H1 (cell line): Measurements from ENCODE around the gene ALDOA. TPM values are rescaled to one million over a fixed set of nuclear protein-coding genes. Genes with fewer than 3 reads are reported as not detected.

Experiments
- CTCF ChIA-PET: fragments of 300-600 bp; sonication (Branson Sonifier 250); formaldehyde crosslinking; loops from one replicate; lab custom pipeline; 2021; ENCODE audit not compliant: partially characterized antibody; lab: Charles Lee
- POLR2A ChIA-PET: fragments of 300-600 bp; sonication (Branson Sonifier 250); formaldehyde crosslinking; loops from one replicate; lab custom pipeline; 2021; ENCODE audit warnings: inconsistent platforms; ENCODE audit not compliant: partially characterized antibody; lab: Charles Lee
- DNase-seq, 2 experiments: peaks; one replicate each; pipeline versions ENCODE4 v3.0.0 to v3.0.0-alpha.2; 2010 to 2022; ENCODE audit warnings: low spot score in 2 of 2, low read depth in 1 of 2, mixed read lengths in 1 of 2
- FAIRE-seq: peaks from 2 replicates; lab custom pipeline; 2011; peaks lifted over from hg19 to GRCh38; lab: Jason Lieb, UNC
- H2AFZ ChIP-seq: 2 replicates; pipeline ENCODE4 v1.8.1; 2012; ENCODE audit warnings: low read length, inconsistent platforms
- H2AK5ac ChIP-seq: 2 replicates; pipeline ENCODE4 v1.6.1; 2013; ENCODE audit warnings: low read depth, low read length
- H2BK120ac ChIP-seq: replicated peaks from 2 replicates; pipeline ENCODE3; 2013; ENCODE audit warnings: low read depth, low read length, inconsistent platforms
- H2BK12ac ChIP-seq: 2 replicates; pipeline ENCODE4 v1.6.1; 2013; ENCODE audit warnings: low read depth, low read length
- H2BK15ac ChIP-seq: 2 replicates; pipeline ENCODE4 v1.6.1; 2013; ENCODE audit warnings: low read length
- H2BK20ac ChIP-seq: 2 replicates; pipeline ENCODE4 v1.6.1; 2013; ENCODE audit warnings: low read length
- H2BK5ac ChIP-seq: 2 replicates; pipeline ENCODE4 v1.6.1; 2013; ENCODE audit warnings: low read depth, low read length
- H3K14ac ChIP-seq: 2 replicates; pipeline ENCODE4 v1.6.1; 2013; ENCODE audit warnings: inconsistent platforms; ENCODE audit not compliant: insufficient read length
- H3K18ac ChIP-seq: 2 replicates; pipeline ENCODE4 v1.6.1; 2013; ENCODE audit warnings: low read length; ENCODE audit errors: extremely low read depth
- H3K23ac ChIP-seq: 2 replicates; pipeline ENCODE4 v1.6.1; 2013; ENCODE audit warnings: inconsistent platforms; ENCODE audit not compliant: insufficient read length
- H3K23me2 ChIP-seq: 2 replicates; pipeline ENCODE4 v1.6.1; 2013; ENCODE audit warnings: low read depth, low read length
- H3K27ac ChIP-seq: 2 replicates; pipeline ENCODE4 v1.6.1; 2011; ENCODE audit warnings: low read depth, low read length, inconsistent platforms
- H3K27me3 ChIP-seq, 4 experiments: replicated peaks in 1 of 4; 1 replicate in 1 of 4; 2 replicates in 3 of 4; pipeline versions ENCODE4 v1.6.1 to v1.8.1; 2011 to 2013; ENCODE audit warnings: low read length in 3 of 4, mild to moderate bottlenecking in 3 of 4, inconsistent platforms in 2 of 4, mixed read lengths in 2 of 4, moderate library complexity in 1 of 4; ENCODE audit not compliant: control insufficient read depth in 3 of 4, insufficient read depth in 3 of 4; ENCODE audit errors: extremely low read depth in 1 of 4
- H3K36me3 ChIP-seq, 4 experiments: 2 replicates each; pipeline versions ENCODE4 v1.6.1 to v1.8.1; 2011 to 2013; ENCODE audit warnings: mild to moderate bottlenecking in 4 of 4, low read length in 3 of 4, moderate library complexity in 2 of 4, control low read depth in 1 of 4, inconsistent platforms in 1 of 4; ENCODE audit not compliant: insufficient read depth in 4 of 4, control insufficient read depth in 2 of 4
- H3K4ac ChIP-seq: replicated peaks from 2 replicates; pipeline ENCODE3; 2013; ENCODE audit warnings: low read length, low read depth, mixed read lengths, inconsistent platforms; ENCODE audit not compliant: insufficient read length
- H3K4me1 ChIP-seq, 4 experiments: replicated peaks in 1 of 4; 1 replicate in 1 of 4; 2 replicates in 3 of 4; pipeline versions ENCODE4 v1.6.1 to v1.8.1; 2011 to 2013; ENCODE audit warnings: low read length in 3 of 4, inconsistent platforms in 2 of 4, mixed read lengths in 1 of 4; ENCODE audit not compliant: insufficient read depth in 4 of 4, control insufficient read depth in 3 of 4
- H3K4me2 ChIP-seq, 2 experiments: 2 replicates each; pipeline versions ENCODE4 v1.6.1 to v1.8.1; 2011 to 2013; ENCODE audit warnings: low read depth in 2 of 2, low read length in 2 of 2, control low read depth in 1 of 2, inconsistent platforms in 1 of 2, mild to moderate bottlenecking in 1 of 2; ENCODE audit not compliant: insufficient read depth in 1 of 2
- H3K4me3 ChIP-seq, 4 experiments: fragments of 200-600, 300-600 bp in 1 of 4; sonication (generic), shearing (Covaris generic), sonication (Bioruptor Twin) in 1 of 4; 2 replicates each; pipeline versions ENCODE4 v1.5.1 to v1.8.1; 2011 to 2016; ENCODE audit warnings: low read length in 4 of 4, low read depth in 3 of 4, control low read depth in 2 of 4, inconsistent platforms in 2 of 4, mild to moderate bottlenecking in 2 of 4, mixed read lengths in 1 of 4, moderate library complexity in 1 of 4; ENCODE audit not compliant: insufficient read depth in 2 of 4; ENCODE audit errors: extremely low read depth in 1 of 4
- H3K56ac ChIP-seq: replicated peaks from 2 replicates; pipeline ENCODE3; 2013; ENCODE audit warnings: low read depth, mild to moderate bottlenecking, mixed read lengths, low read length, inconsistent platforms; ENCODE audit not compliant: insufficient read length
- H3K79me1 ChIP-seq: 2 replicates; pipeline ENCODE4 v1.6.1; 2013; ENCODE audit warnings: low read depth, low read length, control low read depth
- H3K79me2 ChIP-seq, 2 experiments: 2 replicates each; pipeline versions ENCODE4 v1.6.1 to v1.8.1; 2012 to 2013; ENCODE audit warnings: low read length in 2 of 2, mild to moderate bottlenecking in 2 of 2, inconsistent platforms in 1 of 2; ENCODE audit not compliant: insufficient read depth in 2 of 2, control insufficient read depth in 1 of 2
- H3K9ac ChIP-seq, 4 experiments: replicated peaks in 1 of 4; 1 replicate in 1 of 4; 2 replicates in 3 of 4; pipeline versions ENCODE4 v1.6.1 to v1.8.1; 2011 to 2013; ENCODE audit warnings: low read depth in 3 of 4, low read length in 3 of 4, control low read depth in 2 of 4, mild to moderate bottlenecking in 2 of 4, moderate library complexity in 2 of 4, inconsistent platforms in 1 of 4; ENCODE audit errors: extremely low read depth in 1 of 4
- H3K9me3 ChIP-seq, 2 experiments: 2 replicates each; pipeline versions ENCODE4 v1.6.1 to v1.8.1; 2012 to 2013; ENCODE audit warnings: mild to moderate bottlenecking in 2 of 2, moderate library complexity in 2 of 2, control low read depth in 1 of 2, inconsistent platforms in 1 of 2, low read depth in 1 of 2, low read length in 1 of 2, mixed read lengths in 1 of 2; ENCODE audit not compliant: insufficient read depth in 2 of 2
- H4K20me1 ChIP-seq, 2 experiments: replicated peaks in 1 of 2; 2 replicates each; pipeline versions ENCODE3 to v1.8.1; 2011 to 2013; ENCODE audit warnings: inconsistent platforms in 2 of 2, low read length in 2 of 2, mild to moderate bottlenecking in 1 of 2; ENCODE audit not compliant: insufficient read depth in 2 of 2, control insufficient read depth in 1 of 2
- H4K5ac ChIP-seq: 2 replicates; pipeline ENCODE4 v1.6.1; 2013; ENCODE audit warnings: low read length, low read depth, mixed read lengths, inconsistent platforms; ENCODE audit not compliant: insufficient read length
- H4K8ac ChIP-seq: 2 replicates; pipeline ENCODE4 v1.8.0; 2013; ENCODE audit warnings: mild to moderate bottlenecking, moderate library complexity, low read length, inconsistent platforms; ENCODE audit not compliant: insufficient read depth; ENCODE audit errors: extremely low read depth
- H4K91ac ChIP-seq: replicated peaks from 2 replicates; pipeline ENCODE3; 2013; ENCODE audit warnings: low read length, mixed read lengths, inconsistent platforms; ENCODE audit not compliant: insufficient read length
- PHF8 ChIP-seq: fragments of 200-600 bp; sonication (generic); conservative IDR thresholded peaks from 2 replicates; pipeline ENCODE4 v1.7.1; 2012; ENCODE audit warnings: low read depth, mild to moderate bottlenecking, inconsistent platforms, low read length, moderate library complexity
- POLR2A ChIP-seq, 2 experiments: IDR thresholded peaks; 1 replicate in 1 of 2; 2 replicates in 1 of 2; pipeline ENCODE4 v1.6.1; 2011; ENCODE audit warnings: low read depth in 2 of 2, low read length in 2 of 2, mild to moderate bottlenecking in 2 of 2; ENCODE audit errors: control extremely low read depth in 1 of 2
- WGBS, 2 experiments: shearing (Covaris generic) in 1 of 2; methylation state at CpG; one replicate each; pipeline versions ENCODE4 v1.1.6 to v1.1.7; 2013 to 2015; ENCODE audit warnings: low lambda C conversion rate in 2 of 2, mixed read lengths in 2 of 2, inconsistent platforms in 1 of 2, low coverage in 1 of 2, missing lambda C conversion rate in 1 of 2; ENCODE audit not compliant: insufficient replicate concordance in 2 of 2, insufficient coverage in 1 of 2, insufficient read length in 1 of 2; ENCODE audit errors: extremely low coverage in 1 of 2, missing lambda C conversion rate in 1 of 2; 5-methylcytosine and 5-hydroxymethylcytosine counted together
- polyA plus RNA-seq, 7 experiments: library from polyadenylated mRNA; depleted of rRNA in 3 of 7; stranded (reverse) in 5 of 7; unstranded in 2 of 7; fragments of >200 nt in 5 of 7; fragments of 200-250 nt in 2 of 7; gene quantifications; 1 replicate in 5 of 7; 2 replicates in 1 of 7; 4 replicates in 1 of 7; pipeline versions ENCODE4 v1.2.1 to v1.2.3, GENCODE V29; 2011 to 2013; ENCODE audit warnings: missing spikeins in 2 of 7, mixed read lengths in 2 of 7
- total RNA-seq: library from RNA; stranded (reverse); fragmentation: NEBNext Ultra II Directional; extraction: Animal tissue kit (Norgen Biotek cat#: 25700); gene quantifications from 2 replicates; pipeline ENCODE4 v1.2.1, GENCODE V29; 2021

ALDOA gene
- total and polyA plus RNA-seq, 2 of the 8 experiments (the other 6 are each of a cell fraction or from before 2014, with no cell fraction given), result 1,072 to 1,083 TPM

DNA sequence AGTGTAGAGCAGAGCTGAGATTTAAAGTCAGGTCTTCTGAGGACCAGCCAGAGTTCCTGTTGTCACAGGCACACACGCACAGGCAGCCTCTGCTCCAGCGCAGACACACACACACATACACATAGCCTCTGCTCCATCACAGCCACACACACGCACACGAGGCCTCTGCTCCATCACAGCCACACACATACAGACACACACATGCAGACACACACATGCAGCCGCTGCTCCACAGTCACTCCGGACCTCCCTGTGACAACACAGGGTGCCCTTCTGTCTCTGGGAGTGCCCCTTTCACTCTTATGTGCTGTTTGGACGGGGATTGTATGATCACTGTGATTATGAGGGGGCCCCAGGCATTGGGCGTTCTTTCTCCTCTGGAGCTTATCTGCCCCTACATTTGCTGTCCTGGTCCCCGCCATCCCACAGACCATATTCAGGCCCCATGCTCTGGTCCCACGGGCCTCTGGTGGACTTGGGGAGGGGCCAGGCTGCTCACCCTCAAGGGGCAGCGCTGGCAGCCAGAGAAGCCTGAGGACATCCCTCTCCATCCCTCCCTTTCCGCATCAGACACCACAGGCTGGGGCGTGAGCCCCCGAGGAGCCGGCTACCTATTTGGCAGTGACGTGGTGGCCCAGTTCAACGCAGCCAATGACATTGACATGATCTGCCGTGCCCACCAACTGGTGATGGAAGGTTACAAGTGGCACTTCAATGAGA, 18.7 kb downstream of the ALDOA start:
- Histone ChIP-seq H2BK20ac (no peak overlapping the region), H3K18ac (no peak overlapping the region), H3K4me2 (no peak overlapping the region), H2BK5ac (no peak overlapping the region), H3K79me1 (no peaks in the 10 kb centered on the region; the same call in 1 of the 2 replicates), H3K23me2 (no peaks in the 10 kb centered on the region), H3K9me3 (no peaks in the 10 kb centered on the region), H4K8ac (no peak overlapping the region), H2BK15ac (no peak overlapping the region), H2BK120ac (no peak overlapping the region), H2AFZ (no peak overlapping the region), H3K36me3 (peaks cover 21 to 60% (median 34%) of the 10 kb centered on the region in 4 experiments), H3K4me1 (no peaks in the 10 kb centered on the region), H3K79me2 (peaks cover 0 to 6% of the 10 kb centered on the region in 2 experiments; a peak in 1 of 4 replicates), H4K91ac (no peak overlapping the region), H3K14ac (no peak overlapping the region), H3K4me3 (no peak overlapping the region), H3K56ac (no peak overlapping the region), H3K27ac (no peak overlapping the region), H3K27me3 (no peaks in the 10 kb centered on the region; a peak in 1 of 7 replicates), H3K4ac (no peak overlapping the region), H2AK5ac (no peak overlapping the region), H4K20me1 (peaks cover 7 to 19% of the 10 kb centered on the region in 2 experiments), H4K5ac (no peak overlapping the region), H3K23ac (no peak overlapping the region), H2BK12ac (no peak overlapping the region), H3K9ac (no peak overlapping the region)
- TF ChIP-seq POLR2A (IDR thresholded peaks at IDR 0.05; ENCODE audit: control extremely low read depth in 1 of 2, low read depth in 2 of 2, low read length in 2 of 2) (peak in 1 of 2 experiments; percentile 36; a peak in 1 of 3 replicates), PHF8 (no peak)
- ChIA-PET POLR2A (interaction anchor here (1.1 to 14.0 kb wide), 2 partner anchors 10 to 12 kb away, joined by 4 to 353 read pairs; partner anchors contain the start of genes ALDOA and PPP4C), CTCF (interaction anchor here (0.7 to 2.2 kb wide), 2 partner anchors 28 to 219 kb away, joined by 5 to 7 read pairs; no protein-coding TSS in a partner anchor)
- no peak for FAIRE-seq
- 92% methylated on average over 16 of the region's 18 CpGs; no CpG with 5 or more reads in 1 of the 2 experiments for WGBS, 2 experiments
- DNase-seq, result no peak
